Keratinocyte (primary cell): Measurements from ENCODE around the gene GIT1. TPM values are rescaled to one million over a fixed set of nuclear protein-coding genes. Genes with fewer than 3 reads are reported as not detected.
A peak's percentile ranks its signal among the peaks of the same experiment; 100 is the strongest.

ENCODE experiments used
- DNase-seq: peaks from one replicate; pipeline ENCODE4 v3.0.0-alpha.2; 2011; ENCODE audit warnings: low read depth, missing footprints, low spot score
- FAIRE-seq: peaks from 2 replicates; lab custom pipeline; 2011; peaks lifted over from hg19 to GRCh38; lab: Jason Lieb, UNC
- H2AFZ ChIP-seq: 2 replicates; pipeline ENCODE4 v1.6.0; 2012; ENCODE audit warnings: low read length, control low read depth, inconsistent platforms; ENCODE audit not compliant: control insufficient read depth
- H3K27ac ChIP-seq: 2 replicates; pipeline ENCODE4 v1.5.1; 2011; ENCODE audit warnings: low read length; ENCODE audit not compliant: control insufficient read depth, insufficient read depth
- H3K27me3 ChIP-seq: 3 replicates; pipeline ENCODE4 v1.6.0; 2011; ENCODE audit warnings: low read length; ENCODE audit not compliant: control insufficient read depth, insufficient read depth; ENCODE audit errors: extremely low read depth
- H3K36me3 ChIP-seq, 2 experiments: 2 replicates in 1 of 2; 3 replicates in 1 of 2; pipeline ENCODE4 v1.5.1; 2011; ENCODE audit warnings: low read length in 2 of 2, mild to moderate bottlenecking in 1 of 2; ENCODE audit not compliant: control insufficient read depth in 2 of 2, insufficient read depth in 2 of 2; ENCODE audit errors: extremely low read depth in 1 of 2
- H3K4me1 ChIP-seq: 3 replicates; pipeline ENCODE4 v1.5.1; 2011; ENCODE audit warnings: low read length; ENCODE audit not compliant: control insufficient read depth, insufficient read depth; ENCODE audit errors: extremely low read depth
- H3K4me2 ChIP-seq: 3 replicates; pipeline ENCODE4 v1.6.0; 2011; ENCODE audit warnings: low read depth, low read length; ENCODE audit not compliant: control insufficient read depth, insufficient read depth; ENCODE audit errors: extremely low read depth
- H3K4me3 ChIP-seq, 3 experiments: fragments of 200-600 bp in 1 of 3; sonication (generic) in 1 of 3; 2 replicates in 2 of 3; 3 replicates in 1 of 3; pipeline ENCODE4 v1.5.1; 2011 to 2016; ENCODE audit warnings: low read length in 3 of 3, mild to moderate bottlenecking in 3 of 3, control low read depth in 2 of 3, inconsistent platforms in 1 of 3, low read depth in 1 of 3, mixed read lengths in 1 of 3, mixed run types in 1 of 3, moderate library complexity in 1 of 3; ENCODE audit not compliant: control insufficient read depth in 2 of 3, insufficient read depth in 2 of 3; ENCODE audit errors: extremely low read depth in 1 of 3
- H3K79me2 ChIP-seq: 2 replicates; pipeline ENCODE4 v1.6.0; 2012; ENCODE audit warnings: low read length; ENCODE audit not compliant: control insufficient read depth, insufficient read depth
- H3K9ac ChIP-seq: 3 replicates; pipeline ENCODE4 v1.6.0; 2011; ENCODE audit warnings: low read length; ENCODE audit not compliant: control insufficient read depth, insufficient read depth; ENCODE audit errors: extremely low read depth
- H3K9me1 ChIP-seq: 3 replicates; pipeline ENCODE4 v1.6.0; 2011; ENCODE audit warnings: low read length; ENCODE audit not compliant: control insufficient read depth, insufficient read depth; ENCODE audit errors: extremely low read depth
- H3K9me3 ChIP-seq: 2 replicates; pipeline ENCODE4 v1.5.1; 2012; ENCODE audit warnings: low read depth, low read length; ENCODE audit not compliant: control insufficient read depth
- H4K20me1 ChIP-seq: 3 replicates; pipeline ENCODE4 v1.6.0; 2011; ENCODE audit warnings: low read length; ENCODE audit not compliant: control insufficient read depth, insufficient read depth; ENCODE audit errors: extremely low read depth
- CTCF ChIP-seq, 3 experiments: IDR thresholded peaks in 1 of 3; conservative IDR thresholded peaks in 1 of 3; optimal IDR thresholded peaks in 1 of 3; 2 replicates in 2 of 3; 3 replicates in 1 of 3; pipeline versions ENCODE3 to v1.5.1; 2011; ENCODE audit warnings: low read length in 3 of 3, mild to moderate bottlenecking in 3 of 3, moderate library complexity in 2 of 3, control low read depth in 1 of 3, inconsistent platforms in 1 of 3; ENCODE audit not compliant: insufficient read depth in 2 of 3; ENCODE audit errors: extremely low read depth in 1 of 3
- EZH2 ChIP-seq: IDR thresholded peaks from one replicate; pipeline ENCODE4 v1.6.1; 2012; ENCODE audit warnings: inconsistent platforms, mild to moderate bottlenecking, low read length, moderate library complexity
- dilution Hi-C: fragments of 300-500 bp; cut with MboI; formaldehyde crosslinking; loops from one replicate; pipeline ENCODE4 v1.7.0; 2020; ENCODE audit warnings: low sequenced_read_pairs; ENCODE audit not compliant: extremely low pct_ligation_motif_present
- polyA plus RNA-seq, 5 experiments: library from polyadenylated mRNA; depleted of rRNA in 3 of 5; stranded (reverse) in 3 of 5; stranded (forward) in 1 of 5; unstranded in 1 of 5; fragments of >200 nt; gene quantifications; 1 replicate in 1 of 5; 2 replicates in 3 of 5; 3 replicates in 1 of 5; pipeline versions ENCODE4 v1.2.1 to v1.2.3, GENCODE V29; 2011 to 2012; ENCODE audit warnings: missing spikeins in 2 of 5, low read depth in 1 of 5, low replicate concordance in 1 of 5

Gene GIT1
- polyA plus RNA-seq, 1 donor (not counting 4 experiments of a cell fraction or from before 2014, with no cell fraction given) = 42.7 TPM

DNA sequence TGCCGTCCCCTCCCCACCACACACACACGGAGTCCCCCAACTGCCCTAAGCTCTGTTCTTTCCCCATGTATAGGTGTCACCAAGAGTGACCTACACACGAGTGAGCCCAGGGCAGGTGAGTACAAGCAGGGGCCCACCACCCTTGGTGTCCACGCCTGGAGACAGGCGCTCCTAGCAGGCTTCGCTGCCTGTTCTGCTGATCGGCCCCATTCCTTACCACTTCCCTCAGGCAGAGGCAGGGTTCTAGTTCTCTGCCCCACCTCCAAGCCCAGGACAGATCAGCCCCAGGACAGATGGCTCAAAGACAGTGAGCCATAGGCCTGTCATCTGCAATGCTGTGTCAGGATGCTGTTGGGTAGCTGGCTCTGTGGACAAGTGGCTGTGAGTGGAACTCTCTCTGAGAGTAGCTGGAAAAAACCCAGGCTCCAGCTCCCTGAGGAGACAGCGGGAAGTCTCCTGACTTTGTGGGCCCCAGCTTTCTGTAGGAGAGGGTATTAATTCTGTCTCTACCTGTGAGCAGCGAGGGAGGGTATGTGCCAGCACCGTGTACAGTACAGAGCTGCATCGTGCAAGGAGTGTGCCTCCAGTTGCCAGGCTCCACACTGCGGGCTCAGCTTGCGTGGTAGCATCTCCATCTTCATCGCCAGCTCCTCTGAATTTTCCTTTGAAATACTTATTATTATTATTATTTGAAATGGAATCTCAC is 20.1 kb downstream of the GIT1 start:
- peaks cover 0 to 7% of the 10 kb centered on the region in 2 experiments for H3K36me3 ChIP-seq
- H3K79me2 ChIP-seq = no peaks in the 10 kb centered on the region
- H3K4me3 ChIP-seq = peak overlapping the region; percentile 57 to 73 (median 69)
- DNase-seq (no peak), FAIRE-seq (peak; percentile 62)
- H4K20me1 ChIP-seq = peaks cover 5% of the 10 kb centered on the region
- dilution Hi-C loops = no loop called here
- no peaks in the 10 kb centered on the region for H3K9me1 ChIP-seq
- peak overlapping the region; percentile 65 for H2AFZ ChIP-seq
- no peaks in the 10 kb centered on the region for H3K9me3 ChIP-seq
- H3K27me3 ChIP-seq = no peaks in the 10 kb centered on the region
- peak overlapping the region; percentile 60 for H3K27ac ChIP-seq
- peak overlapping the region; percentile 94 for H3K4me2 ChIP-seq
- H3K4me1 ChIP-seq = peaks cover 21% of the 10 kb centered on the region
- no peak for TF ChIP-seq CTCF (optimal IDR thresholded peaks at IDR 0.05 in 1 of 3, IDR thresholded peaks at IDR 0.05 in 1 of 3, conservative IDR thresholded peaks at IDR 0.05 in 1 of 3; ENCODE audit: extremely low read depth in 1 of 3, insufficient read depth in 2 of 3, low read length in 3 of 3)
- no peak for TF ChIP-seq EZH2
- H3K9ac ChIP-seq = peak overlapping the region; percentile 72

DNA sequence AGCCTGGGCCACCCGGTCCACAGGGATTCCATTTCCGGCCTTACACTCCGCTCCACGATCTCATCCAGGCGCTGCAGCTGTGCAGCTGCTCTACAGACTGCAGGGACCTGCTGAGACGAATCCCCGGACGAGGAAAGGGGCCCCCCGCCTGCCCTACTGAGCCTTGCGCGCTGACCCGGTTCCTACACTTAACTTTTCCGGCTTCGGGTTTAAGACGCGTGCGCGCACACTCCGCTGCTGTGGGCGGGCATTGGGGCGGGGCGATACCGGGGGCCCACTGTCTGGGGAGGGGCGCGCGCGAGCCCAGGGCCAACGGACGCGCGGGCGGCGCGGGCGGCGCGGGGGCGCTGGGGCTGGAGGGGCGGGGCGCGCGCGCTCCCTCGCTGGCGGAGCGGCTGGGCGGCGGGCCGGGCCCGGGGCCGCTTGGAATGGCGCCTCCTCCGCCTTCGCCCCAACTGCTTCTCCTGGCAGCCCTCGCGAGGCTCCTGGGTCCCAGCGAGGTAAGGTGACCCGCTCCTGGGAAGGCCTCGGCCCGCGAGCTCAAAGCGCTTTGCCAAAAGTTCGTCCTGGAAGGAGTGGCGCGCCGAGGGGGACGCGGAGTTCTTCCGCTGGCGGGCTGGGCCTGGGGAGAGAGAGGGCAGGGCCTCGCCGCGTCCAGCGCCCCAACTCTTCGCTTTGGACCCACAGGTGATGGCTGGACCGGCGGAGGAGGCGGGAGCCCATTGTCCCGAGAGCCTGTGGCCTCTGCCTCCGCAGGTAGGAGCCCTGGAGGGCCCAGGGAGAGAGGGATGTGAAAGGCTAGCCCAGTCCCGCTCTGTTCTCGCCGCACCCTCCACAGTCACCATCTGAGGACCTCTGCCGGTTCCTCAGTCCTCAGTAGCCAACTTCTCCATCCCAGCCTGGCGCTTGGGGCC is 20.9 kb downstream of the GIT1 start, which contains the start of gene TP53I13:
TSS of gene TP53I13 (plus strand) at position 371 of the 914 bp plus-strand sequence. CDS start at position 429, 58 bp downstream.
- Histone ChIP-seq H3K4me3 (peak within 1 kb of the TSS; percentile 57 to 85 (median 81)), H3K79me2 (no peaks in the 10 kb centered on the region), H3K36me3 (peaks cover 0 to 1% of the 10 kb centered on the region in 2 experiments), H3K9me3 (no peaks in the 10 kb centered on the region), H3K27ac (peak within 1 kb of the TSS; percentile 60), H3K27me3 (no peaks in the 10 kb centered on the region), H3K9ac (peak within 1 kb of the TSS; percentile 78), H3K4me1 (peaks cover 21% of the 10 kb centered on the region), H3K9me1 (no peaks in the 10 kb centered on the region), H2AFZ (peak within 1 kb of the TSS; percentile 83), H4K20me1 (peaks cover 4% of the 10 kb centered on the region), H3K4me2 (peak within 1 kb of the TSS; percentile 94)
- DNase-seq (no peak), FAIRE-seq (no peak)
- TF ChIP-seq CTCF (optimal IDR thresholded peaks at IDR 0.05 in 1 of 3, IDR thresholded peaks at IDR 0.05 in 1 of 3, conservative IDR thresholded peaks at IDR 0.05 in 1 of 3; ENCODE audit: extremely low read depth in 1 of 3, insufficient read depth in 2 of 3, low read length in 3 of 3) (no peak), EZH2 (no peak)
- dilution Hi-C loops = no loop called here
